GM21529 (cell line): Measurements from ENCODE around the gene GRID1.

Experiments used
- ATAC-seq: cut with Tn5 transposase; IDR thresholded peaks from one replicate; pipeline ENCODE4 v1.9.1; 2021; ENCODE audit not compliant: unreplicated experiment

Gene GRID1

DNA sequence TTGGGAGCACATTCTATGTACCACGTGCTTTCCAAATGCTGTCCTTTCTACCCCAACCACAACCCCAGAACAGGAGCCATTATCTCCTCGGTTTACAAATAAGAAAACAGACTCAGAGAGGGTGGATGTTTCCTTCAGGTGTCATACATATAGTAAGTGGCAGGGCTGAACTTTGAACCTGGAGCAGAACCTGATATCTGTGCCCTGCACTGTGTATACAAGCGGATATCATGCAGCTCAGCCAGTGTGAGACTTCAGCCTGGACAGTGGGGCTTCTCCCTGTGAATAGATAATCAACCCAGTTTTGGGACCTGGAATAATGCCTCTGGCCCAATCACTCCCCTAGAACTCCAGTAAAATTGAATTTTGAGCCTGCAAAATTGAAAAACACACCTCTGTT lies 341.1 kb downstream of the GRID1 start:
- no peak for ATAC-seq

- ATAC-seq: no peak
These were observed 342.1 kb downstream of the GRID1 start for GRCh38 chr10:86024281-86025041.

DNA sequence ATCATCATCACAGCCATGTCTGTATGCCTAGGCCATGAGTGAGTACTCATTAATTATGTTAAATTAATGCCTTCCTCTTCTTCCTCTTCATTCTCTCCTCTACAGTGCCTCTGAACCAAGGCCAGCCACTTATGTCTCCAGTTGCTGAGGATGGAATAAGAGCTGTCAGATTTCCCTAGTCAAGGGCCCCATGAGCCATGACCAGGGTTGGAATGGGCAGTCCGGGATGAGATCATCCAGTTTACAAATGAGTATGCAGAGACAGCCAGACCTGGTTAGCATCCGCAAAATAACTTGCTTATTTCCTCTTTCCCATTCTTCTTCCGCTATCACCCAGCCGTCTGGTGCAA lies 342.7 kb downstream of the GRID1 start:
- no peak for ATAC-seq

DNA sequence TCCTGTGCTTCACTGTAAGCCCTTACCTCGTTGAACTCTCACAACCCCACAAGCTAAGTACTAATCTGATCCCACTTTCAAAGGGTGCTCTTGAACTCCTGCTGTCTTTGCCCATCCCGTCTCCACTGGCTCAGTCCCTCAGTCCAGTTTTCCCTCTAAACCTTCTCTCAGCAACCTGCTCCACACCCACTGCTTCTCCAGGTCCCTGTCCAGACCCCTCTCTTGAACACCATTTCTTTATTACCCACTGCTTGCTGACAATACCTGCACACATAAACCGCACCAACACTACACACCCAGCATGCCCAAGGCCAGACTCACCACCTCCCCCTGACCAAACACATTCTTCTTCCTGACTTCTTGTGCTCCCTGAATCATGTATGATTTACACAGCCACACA lies 343.3 kb downstream of the GRID1 start:
- ATAC-seq: no peak

DNA sequence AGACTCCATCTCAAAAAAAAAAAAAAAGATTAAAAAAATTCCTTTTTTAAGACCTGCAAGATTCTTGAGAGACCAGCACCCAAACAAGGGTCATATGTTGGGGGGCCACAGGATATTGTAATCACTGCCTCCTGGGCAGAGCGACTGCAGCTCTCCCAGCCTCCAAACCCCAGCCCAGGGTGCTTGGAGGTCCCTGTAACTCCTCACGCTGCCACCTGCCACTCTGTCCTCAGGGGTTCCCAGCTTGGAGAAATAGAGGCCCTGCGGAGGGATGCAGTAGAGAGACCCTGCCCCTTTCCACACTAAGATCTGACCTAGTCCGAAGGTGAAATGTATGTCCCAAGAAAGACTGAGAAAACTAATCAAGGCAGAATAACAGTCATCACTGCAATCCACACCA lies 343.7 kb downstream of the GRID1 start:
- no peak for ATAC-seq

GRCh38 chr10:86020134-86020533 lies 346.5 kb downstream of the GRID1 start:
- no peak for ATAC-seq

DNA sequence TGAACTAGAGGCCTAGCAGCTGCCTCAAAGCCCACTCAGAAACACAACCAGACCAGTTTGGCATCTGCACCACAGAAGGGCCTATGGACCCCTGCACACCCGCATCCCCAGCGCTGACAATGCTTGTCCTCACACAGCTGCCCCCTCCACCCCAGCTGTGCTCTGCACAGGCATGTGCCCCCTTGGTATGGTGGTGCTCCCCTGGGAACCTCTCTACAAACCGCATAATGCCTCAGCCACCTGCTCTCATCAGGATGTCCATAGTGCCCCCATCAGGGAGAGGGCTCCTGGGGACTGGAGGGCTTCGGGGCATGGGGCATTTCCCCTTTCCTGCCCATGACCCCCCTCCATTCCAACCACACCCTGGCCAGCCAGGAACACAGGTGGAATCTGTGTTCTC lies 347.5 kb downstream of the GRID1 start:
- no peak for ATAC-seq

- ATAC-seq: no peak
These were observed 347.9 kb downstream of the GRID1 start for GRCh38 chr10:86018735-86019058.

GRCh38 chr10:86017841-86018734 lies 348.5 kb downstream of the GRID1 start:
- ATAC-seq: no peak

DNA sequence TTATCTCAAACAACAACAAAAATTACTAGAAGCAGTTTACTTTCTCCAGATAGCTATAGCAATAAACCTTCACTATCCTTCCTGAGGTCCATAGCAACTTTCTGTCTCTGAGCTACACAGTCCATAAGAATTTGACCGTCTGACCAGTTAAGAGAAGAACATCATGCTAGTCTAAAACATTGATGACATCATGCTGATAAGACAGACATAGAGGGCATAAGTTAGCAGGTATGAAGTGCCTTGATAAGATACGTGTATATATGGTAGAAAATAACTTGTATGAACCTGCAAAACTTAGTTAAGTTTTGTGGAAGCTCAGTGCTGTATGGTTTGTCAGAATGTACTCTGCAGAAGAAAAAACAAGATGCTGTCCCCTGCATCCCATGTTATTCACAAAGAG lies 353.0 kb downstream of the GRID1 start:
- ATAC-seq: no peak

GRCh38 chr10:86007171-86007570 lies 359.4 kb downstream of the GRID1 start:
- no peak for ATAC-seq

DNA sequence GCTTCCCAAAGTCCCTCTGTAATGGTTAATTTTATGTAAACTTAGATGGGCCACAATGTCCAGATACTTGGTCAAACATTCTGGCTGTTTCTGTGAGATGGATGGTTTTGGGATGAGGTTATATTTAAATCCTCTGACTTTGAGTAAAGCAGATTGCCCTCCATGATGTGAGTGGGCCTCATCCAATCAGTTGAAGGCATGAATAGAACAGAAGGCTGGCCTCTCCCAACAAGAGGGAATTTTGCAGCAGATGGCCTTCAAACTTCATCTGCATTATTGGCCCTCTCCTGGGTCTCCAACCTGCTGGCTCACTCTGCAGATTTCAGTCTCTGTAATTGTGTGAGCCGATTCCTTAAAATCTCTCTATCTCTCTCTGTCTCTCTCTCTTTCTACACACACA lies 362.3 kb downstream of the GRID1 start:
- ATAC-seq: no peak

DNA sequence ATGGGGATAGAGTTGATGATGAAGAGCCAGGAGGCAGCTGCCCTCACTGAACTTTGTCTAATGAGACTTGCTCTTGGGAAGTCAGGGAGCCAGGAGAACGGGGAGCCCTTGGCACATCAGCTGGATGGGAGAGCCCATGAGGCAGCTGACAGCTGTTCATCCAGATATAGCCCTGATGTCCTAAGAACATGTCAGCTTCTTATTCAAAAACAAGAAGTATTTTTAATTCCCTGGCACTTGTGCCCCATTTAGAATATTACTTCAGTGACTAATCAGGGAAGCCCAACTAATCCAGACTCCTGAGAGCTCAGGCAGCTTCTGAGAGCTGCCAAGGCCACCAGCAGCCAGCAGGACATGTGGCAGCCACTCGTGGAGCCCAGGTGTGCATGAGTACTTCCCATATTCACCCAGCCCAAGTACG lies 363.4 kb downstream of the GRID1 start:
- ATAC-seq: no peak

GRCh38 chr10:86001521-86001920 lies 365.1 kb downstream of the GRID1 start:
- no peak for ATAC-seq

- no peak for ATAC-seq
These were observed 369.1 kb downstream of the GRID1 start for GRCh38 chr10:85997544-85997943.

- ATAC-seq: no peak
These were observed 370.8 kb downstream of the GRID1 start for GRCh38 chr10:85995791-85996190.

DNA sequence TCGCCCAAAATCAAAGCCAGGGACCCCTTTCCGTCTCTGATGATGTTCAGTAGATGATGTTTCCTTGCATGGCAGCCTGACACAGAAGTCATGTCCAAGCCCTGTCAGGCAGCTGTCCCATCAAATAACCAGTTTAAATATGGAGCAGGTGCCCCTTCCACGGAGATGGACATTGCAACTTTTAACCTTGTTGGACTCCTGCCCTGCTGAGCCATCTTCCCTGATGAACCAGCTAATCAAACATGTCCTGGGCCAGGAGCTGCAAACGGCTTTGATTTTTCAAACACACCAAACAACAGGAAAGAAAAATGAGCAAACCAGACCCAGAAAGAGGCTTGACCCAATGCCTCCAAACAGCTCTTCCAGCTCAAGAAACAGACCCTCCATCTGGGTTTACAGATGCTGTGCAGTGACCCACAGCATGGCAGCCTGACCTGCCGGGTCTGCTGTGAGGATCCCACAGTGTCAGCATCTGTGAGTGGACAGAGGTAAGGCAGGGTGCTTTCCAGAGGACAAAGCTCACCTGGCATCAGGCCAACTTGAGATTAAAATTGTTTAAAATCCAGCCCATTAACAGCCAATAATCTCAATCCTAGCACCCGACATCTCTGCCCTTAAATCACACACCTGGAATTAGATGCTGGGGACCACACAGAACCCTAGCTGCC lies 372.6 kb downstream of the GRID1 start:
- ATAC-seq: no peak

- ATAC-seq: no peak
These were observed 373.5 kb downstream of the GRID1 start for GRCh38 chr10:85993140-85993539.

GRCh38 chr10:85992324-85992723 lies 374.3 kb downstream of the GRID1 start:
- no peak for ATAC-seq

DNA sequence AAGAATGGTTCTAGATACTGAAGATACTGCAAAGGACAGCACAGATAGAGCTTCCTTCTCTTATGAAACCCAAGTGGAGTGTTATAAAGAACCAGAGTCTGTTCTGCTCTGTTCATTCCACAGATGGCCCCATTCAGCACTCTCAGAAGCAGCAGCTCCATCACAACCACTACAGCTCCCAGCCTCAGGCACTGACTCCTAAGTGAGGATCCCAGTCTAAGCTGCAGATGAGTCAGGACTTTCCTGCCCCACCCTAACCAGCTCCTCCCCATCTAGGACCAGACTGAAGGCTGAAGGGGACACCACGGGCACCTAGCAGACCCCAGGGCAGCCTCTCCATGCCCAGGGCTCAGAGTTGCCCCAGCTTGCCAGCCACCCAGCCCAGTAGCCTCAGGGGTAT lies 379.8 kb downstream of the GRID1 start:
- ATAC-seq: no peak

- ATAC-seq: no peak
These were observed 383.5 kb downstream of the GRID1 start for GRCh38 chr10:85983051-85983450.

GRCh38 chr10:85979598-85979997 lies 387.0 kb downstream of the GRID1 start:
- no peak for ATAC-seq
